ELF-1 (cell line): ENCODE results near the gene LOXL1.

ENCODE experiments used
- DNase-seq: peaks from one replicate; pipeline ENCODE4 v3.0.0-alpha.2; 2016; ENCODE audit warnings: low read depth, low spot score

The LOXL1 gene

GRCh38 chr15:73899197-73900094 is 26.8 kb upstream of the LOXL1 start:
- peak; percentile 30 for DNase-seq

- no peak for DNase-seq
These were observed 26.1 kb upstream of the LOXL1 start for GRCh38 chr15:73900095-73900712.

DNA sequence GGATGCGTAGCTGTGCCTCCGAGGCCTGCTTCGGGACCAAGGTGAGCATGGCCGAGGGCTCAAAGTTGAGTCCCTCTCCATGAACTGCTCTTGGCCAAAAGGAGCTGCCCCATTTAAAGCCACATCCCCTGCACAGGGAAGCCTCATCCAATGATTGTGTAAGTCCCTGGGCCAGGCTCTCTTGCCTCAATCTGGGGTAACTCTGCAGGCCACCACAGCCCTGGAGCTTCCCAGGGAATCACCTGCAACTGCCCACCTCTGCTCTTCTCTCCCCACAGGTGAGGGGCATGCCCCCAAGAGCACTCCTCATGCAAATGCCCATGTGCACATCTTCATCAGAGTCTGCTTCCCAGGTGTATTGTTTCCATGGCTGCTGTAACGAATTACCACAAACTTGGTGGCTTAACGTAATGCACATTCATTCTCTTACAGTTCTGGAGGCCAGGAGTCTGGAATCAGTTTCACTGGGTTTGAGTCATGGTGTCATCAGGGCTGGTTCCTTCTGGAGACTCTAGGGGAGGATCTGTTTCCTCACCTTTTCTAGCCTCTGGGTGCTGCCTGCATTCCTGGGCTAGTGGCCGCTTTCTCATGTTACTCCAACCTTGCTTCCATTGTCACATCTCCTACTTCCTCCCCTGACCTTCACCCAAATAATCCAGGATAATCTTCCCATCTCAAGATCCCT is 25.0 kb upstream of the LOXL1 start:
- DNase-seq: no peak

- peak; percentile 37 for DNase-seq
These were observed 23.9 kb upstream of the LOXL1 start for GRCh38 chr15:73902121-73903020.

DNA sequence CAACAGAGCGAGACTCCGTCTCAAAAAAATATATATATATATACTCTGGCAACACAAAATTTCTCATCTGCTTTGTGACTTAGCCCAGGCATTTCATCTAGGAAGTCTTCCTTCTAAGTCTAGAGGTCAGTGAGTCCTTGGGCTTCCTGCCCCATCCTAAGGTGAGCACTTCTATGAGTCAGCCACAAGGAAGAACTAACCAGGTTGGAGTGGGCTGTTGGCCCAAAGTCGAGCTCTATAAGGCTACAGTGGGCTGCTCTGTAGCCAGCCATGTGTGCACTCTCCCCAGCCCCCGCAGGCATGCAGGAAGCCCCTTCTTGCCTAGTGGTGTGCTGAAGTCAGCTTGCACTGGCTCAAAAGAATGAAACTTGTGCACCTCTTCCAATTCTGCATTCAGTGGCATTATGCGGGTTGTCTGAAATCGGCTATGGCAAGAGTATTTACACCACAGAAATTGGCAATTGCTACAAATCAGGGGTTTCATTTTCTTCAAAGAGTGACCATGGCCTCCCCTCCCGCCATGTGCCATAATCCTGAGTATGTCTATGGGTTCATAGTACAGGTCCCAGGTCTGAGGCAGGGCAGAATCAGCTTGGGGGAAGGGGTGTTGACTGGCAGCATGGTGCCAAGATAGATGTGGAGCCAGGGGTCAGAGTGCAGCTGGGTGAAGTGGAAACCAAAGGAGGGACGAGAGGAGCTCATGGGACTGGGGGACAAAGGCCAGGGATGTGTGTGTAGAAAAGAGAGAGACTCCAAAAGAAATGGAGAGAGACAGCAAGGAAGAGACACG is 22.0 kb upstream of the LOXL1 start:
- no peak for DNase-seq

DNA sequence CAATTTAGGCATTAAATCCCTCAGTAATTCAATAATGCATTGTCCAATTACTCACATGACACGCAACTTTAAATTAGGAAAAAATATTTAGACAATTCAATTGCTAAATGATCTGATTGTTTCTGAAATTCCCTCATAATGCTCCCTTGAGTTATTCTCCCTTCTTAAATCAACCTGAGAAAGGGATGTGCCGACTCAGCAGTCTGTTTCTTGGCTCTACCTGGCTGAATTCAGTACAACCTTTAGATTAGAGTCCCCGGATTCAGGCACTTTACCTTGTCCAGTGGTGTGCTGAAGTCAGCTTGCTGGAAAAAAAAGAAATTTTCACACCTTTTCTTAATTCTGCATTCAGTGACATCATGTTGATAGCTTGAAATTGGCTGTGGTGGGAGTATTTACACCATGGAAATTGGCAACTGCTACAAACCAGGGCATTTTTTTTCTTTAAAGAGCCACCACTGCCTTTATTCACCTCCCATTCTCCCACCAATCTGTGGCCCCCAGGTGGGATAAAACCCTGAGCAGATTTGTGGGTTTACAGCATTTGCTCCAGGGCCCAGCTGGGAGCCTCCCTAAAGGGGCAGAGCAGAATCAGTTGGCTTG is 20.9 kb upstream of the LOXL1 start:
- no peak for DNase-seq

DNA sequence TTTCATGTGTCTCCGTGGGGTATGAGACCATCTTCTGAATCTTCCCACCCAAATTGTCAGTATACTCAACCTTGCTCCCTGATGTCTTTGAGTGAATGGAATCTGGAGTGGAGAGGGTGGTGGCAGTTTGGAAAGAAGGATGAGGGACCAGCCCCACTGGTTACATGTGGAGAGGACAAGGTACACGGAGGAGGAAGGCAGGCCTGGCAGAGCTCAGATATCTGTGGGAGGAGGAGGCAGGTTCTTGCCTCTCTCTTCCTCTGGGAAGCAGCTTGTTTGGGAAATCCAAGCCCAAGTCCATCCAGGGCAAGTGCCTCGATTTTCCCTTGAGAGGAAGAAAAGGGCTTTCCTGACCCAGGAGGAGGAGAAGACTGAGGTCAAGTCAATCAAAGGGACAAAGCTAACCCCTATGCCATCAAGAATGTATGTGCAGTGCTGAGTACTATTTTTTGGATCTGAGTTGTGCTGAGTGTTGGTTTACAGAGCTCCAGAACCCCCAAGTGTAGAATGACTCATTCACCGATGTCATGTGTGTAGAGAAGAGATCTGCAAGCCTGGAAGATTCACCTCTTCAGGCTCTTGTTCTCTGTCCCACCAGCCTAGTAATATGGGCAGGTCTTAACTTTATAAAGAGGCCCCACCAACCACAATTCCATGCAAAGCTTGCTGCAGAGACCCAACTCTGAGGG is 19.8 kb upstream of the LOXL1 start:
- no peak for DNase-seq

DNA sequence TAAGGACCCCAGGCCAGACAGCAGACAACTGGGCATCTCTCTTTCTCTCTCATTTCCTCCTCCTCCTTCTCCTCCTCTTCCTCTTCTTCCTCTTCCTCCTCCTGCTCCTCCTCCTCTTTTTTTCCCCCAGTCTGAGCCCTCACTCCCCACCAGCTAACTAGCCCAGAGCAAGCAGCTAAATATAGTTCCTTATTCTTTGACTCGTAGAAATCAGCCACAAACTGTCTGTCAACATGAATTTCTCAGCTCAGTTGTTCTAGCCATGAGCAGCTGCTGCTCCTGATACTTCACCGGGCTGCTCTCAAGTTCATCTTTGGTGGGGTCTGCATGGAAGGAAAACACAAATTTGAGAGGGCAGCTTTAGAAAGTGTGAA is 19.2 kb upstream of the LOXL1 start:
- no peak for DNase-seq

- DNase-seq: peak; percentile 89
These were observed 18.0 kb upstream of the LOXL1 start for GRCh38 chr15:73908030-73908821.

DNA sequence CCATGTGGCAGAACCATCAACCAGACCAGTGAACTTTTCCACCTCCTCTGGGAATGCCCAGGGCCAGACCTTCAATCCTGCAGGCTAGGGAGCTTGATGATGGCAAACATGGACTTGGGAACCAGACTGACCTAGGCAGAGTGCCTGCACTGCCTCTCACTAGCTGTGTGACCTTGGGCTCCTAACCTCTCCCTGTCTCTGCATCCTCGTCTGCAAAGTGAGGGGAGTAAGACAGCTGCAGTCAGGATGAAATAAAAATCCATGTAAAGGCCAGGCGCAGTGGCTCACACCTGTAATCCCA is 17.5 kb upstream of the LOXL1 start:
- DNase-seq: no peak

- no peak for DNase-seq
These were observed 16.6 kb upstream of the LOXL1 start for GRCh38 chr15:73909651-73910050.

GRCh38 chr15:73910522-73911303 is 15.5 kb upstream of the LOXL1 start:
- DNase-seq: no peak

GRCh38 chr15:73912030-73912596 is 14.1 kb upstream of the LOXL1 start:
- no peak for DNase-seq

DNA sequence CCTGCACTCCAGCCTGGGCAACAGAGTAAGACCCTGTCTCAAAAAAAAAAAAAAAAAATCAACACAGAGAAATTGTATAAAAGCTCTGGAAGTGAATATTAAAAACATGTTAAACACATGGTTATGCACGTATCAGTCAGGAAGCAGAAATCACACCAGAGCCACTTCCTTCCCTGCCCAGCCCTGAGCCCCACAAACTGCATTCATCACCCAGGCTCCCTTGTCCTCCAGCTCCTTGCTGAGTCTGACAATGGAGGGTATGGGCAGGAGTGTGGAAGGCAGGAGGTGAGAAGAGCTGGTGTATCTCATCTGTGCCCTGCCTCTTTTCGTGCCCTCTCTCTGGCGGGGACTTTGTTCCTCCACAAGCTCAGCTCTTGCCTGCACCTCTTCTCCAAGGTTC is 12.1 kb upstream of the LOXL1 start:
- DNase-seq: no peak

DNA sequence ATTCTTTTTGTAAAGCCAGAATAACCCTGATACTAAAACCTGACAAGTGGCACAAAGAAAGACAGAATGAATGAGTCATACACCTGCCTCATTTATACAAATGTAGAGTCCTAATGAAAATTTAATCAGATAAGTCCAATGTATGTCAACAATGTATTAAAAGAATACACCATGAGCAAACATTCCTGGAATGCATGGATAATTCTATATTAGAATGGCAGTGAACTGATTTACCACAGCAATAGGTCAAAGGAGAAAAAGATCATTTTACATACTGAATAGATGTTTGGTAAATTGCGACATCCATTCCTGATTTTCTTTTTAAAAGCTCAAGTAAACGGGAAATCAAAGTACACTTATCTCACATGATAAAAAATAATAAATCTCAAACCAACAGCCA is 11.2 kb upstream of the LOXL1 start:
- no peak for DNase-seq

DNA sequence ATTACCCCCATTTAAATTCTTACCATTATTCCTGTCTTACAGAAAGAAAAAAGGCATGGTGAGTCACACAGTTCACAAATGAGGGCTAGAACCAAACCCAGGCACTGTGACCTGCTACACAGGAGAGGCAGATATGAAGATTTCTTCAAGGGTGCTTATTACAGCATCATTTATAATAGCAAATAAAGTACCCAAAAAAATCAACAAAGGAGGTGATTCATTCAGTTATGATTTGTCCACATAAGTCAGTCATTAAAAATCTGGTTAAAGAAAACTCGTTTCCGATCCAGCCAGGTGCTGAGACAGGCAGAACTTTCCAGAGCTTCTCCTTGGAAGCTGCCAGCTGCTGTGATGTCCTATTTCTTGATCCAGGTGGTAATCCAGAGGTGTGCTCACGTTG is 7.5 kb upstream of the LOXL1 start:
- no peak for DNase-seq

- no peak for DNase-seq
These were observed 6.6 kb upstream of the LOXL1 start for GRCh38 chr15:73919706-73920105.
